ENCODE results near the gene SLC22A25.
"Not testable (repeated sequence)": the region's sequence is repeated elsewhere in the genome, so short reads cannot be mapped to it uniquely, and the experiment has no call there.

Gene SLC22A25

DNA sequence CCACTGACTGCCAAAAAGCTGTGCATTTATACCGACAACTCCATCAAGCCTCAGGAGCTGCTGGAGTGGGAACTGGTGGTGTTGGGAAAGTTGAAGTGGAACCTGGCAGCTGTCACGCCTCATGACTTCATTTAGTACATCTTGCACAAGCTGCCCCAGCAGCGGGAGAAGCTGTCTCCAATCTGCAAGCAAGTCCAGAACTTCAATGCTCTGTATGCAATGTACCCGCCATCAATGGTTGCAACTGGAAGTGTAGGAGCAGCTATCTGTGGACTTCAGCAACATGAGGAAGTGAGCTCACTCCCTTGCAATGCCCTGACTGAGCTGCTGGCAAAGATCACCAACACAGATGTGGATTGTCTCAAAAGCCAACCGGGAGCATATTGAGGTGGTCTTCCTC is at the start of gene SLC22A25:
Gene SLC22A25, minus strand, starts transcription at position 67 of the 400 bp plus-strand sequence. CDS start 13,947 bp downstream, outside the sequence.
- no peak for DNase-seq

GRCh38 chr11:63290285-63290684 is 46.9 kb upstream of the SLC22A25 start:
- DNase-seq, result no peak

DNA sequence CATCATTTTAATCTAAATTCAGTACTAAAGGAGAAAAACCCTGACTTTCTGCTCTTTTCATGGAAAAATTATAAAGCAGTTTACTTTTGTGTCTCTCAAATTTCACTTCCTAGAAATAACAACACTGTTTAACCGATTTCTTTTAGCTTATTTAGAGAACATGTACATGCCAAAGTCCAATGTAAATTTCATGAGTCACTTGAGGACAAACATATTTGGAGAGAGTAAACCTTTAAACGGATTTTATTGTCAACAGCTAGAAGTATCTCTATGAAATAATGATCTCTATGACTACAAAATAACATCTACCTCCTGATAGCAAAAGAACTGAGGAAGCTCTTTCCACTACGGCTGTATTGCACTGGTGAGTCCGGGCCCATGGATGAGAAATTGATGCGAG is 46.3 kb upstream of the SLC22A25 start:
- DNase-seq, result no peak

GRCh38 chr11:63282579-63282978 is 39.2 kb upstream of the SLC22A25 start:
- DNase-seq, result no peak

GRCh38 chr11:63280920-63281319 is 37.5 kb upstream of the SLC22A25 start:
- DNase-seq, result no peak

DNA sequence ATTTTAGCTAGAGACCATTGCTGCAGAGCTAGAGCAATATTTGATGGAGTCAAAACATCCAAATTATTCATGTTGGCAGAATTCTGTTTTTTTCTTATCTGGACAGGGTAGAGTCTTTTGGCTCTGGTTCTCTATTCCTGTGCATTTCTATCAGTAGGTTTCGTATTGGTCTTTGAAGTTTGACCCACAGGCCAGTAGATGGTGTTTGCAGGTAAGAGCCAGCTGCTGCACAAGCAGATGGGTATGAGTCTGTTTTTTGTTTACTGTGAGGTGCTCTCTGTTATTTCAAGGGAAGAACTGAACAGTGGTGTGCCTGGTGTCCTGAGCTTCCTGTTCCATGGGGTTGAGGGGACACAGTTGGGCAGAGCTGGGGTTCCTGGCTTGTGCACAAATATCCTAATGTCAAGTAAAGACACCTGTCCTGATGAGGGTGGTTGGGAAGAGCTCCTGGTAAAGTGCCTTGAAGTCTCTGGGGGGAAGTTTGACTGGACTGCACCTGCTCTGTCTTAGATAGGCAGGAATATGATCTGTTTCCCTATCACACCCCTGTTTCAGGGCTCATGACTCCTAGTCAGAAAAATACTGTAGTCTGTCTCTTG is 34.0 kb upstream of the SLC22A25 start:
- DNase-seq, result no peak

DNA sequence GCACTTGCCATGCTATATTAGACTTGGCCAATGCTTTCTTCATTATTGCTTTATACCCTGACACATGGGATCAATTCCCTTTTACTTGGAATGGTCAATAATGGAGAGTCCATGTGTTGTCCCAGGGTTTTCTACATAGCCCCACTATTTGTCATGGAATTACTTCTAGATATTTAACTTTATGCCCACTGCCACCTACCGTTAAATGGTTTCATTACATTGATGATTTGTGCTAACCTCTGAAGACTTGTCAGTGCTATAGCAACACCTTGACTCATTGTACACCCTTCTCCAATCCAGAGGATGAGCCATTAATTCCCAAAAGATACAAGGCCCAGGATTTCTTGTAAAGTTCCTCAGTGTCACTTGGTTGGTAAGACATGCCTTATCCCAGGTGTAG is 31.4 kb upstream of the SLC22A25 start:
- DNase-seq, result no peak

DNA sequence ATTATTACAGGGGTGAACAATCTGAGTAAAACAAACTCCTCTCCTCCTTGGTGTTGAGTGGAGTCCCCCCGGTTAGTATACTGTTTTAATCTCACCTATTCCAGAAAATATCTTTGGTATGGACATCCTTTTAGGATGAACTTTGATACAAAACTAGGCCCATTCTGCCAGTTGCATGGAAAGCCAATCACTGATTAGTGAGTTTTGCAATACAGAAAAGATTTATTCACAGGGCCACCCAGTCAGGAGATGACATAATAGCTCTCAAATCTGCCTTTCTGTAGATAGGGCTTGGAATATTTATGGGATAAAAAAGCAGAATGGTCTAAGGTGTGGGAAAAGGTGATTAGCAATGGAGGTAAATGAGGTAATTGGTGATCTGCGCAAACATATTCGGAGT is 30.3 kb upstream of the SLC22A25 start:
- DNase-seq, result no peak

- no peak for DNase-seq
Measured at GRCh38 chr11:63262547-63262946, 19.1 kb upstream of the SLC22A25 start.

DNA sequence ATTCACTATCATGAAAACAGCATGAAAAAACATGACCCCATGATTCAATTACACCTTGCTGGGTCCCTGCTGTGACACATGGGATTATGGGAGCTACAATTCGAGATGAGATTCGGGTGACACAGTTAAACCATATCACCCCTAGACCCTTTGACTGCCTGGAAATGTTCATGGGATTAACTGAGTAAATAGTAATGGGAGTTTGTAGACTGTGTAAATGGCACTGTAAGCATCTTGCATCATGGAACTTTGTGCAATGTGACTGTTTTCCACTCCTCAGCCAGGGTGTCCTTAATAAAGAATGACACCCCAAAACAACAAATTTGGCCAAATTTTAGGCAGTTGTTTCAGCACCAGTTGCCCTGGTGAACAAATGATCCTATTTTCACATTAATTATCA is 7.9 kb upstream of the SLC22A25 start:
- DNase-seq, result no peak

DNA sequence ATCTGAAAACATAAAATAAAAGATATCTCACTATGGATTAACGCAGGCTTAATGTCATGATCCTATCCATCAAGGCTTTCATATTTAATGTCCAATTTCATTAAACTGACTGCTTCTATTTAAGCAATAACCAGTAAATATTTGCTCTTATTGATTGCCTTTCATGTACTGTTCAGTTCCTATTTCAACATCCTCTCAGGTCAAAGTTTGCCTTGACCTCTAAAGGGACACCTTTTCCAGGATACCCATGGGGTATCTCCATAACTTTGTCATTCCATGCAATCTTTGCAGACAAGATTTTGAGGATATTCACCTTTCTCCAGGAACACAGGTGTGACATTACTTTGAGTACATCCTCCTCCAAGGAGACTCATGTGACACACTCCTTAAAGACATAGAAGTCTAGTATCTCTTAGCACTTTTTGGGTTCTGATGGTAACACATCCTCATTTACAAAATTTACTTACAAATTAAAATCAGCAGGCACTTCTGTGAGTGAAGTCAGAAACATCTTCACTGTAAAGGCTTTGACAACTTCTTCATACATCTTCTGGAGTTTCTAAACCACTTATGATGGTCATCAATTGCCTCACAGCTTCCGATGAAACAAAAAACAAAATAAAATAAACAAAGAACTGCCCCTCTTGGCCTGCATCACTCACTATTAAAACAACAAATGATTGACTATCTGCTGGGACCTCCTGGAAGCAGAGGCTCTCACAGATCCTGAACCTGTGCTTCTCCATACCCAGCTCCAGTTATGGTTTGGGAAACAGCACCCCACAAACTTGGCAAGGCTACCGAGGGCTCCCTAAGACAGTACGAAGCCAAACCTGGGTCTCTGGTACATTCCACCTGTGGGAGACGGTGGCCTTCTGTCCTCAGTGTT is 7.0 kb upstream of the SLC22A25 start:
- DNase-seq, result no peak

- no peak for DNase-seq
Measured at GRCh38 chr11:63248966-63249365, 5.6 kb upstream of the SLC22A25 start.

- not testable (repeated sequence) for DNase-seq
Measured at GRCh38 chr11:63247237-63248002, 4.0 kb upstream of the SLC22A25 start.

DNA sequence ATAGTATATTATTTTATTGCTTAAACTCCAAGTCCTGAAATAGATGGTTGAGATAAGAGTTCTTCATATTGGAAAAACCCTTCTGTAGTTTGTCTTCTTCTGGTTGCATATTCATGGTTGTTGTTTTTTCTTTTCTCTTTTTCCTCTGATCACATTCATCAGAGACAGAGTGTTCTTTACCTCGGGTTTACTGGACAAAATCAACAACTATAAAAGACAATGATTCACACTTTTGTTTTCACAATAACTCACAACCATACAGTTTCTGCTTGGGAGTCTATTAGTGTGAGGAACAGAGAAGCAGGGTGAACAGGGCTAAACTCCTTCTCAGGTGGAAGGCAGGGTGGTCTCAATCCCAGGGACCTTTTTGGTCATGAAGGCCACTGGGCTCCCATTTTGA is 2.6 kb upstream of the SLC22A25 start:
- DNase-seq, result no peak

GRCh38 chr11:63244862-63245261 is 1.5 kb upstream of the SLC22A25 start:
- no peak for DNase-seq

DNA sequence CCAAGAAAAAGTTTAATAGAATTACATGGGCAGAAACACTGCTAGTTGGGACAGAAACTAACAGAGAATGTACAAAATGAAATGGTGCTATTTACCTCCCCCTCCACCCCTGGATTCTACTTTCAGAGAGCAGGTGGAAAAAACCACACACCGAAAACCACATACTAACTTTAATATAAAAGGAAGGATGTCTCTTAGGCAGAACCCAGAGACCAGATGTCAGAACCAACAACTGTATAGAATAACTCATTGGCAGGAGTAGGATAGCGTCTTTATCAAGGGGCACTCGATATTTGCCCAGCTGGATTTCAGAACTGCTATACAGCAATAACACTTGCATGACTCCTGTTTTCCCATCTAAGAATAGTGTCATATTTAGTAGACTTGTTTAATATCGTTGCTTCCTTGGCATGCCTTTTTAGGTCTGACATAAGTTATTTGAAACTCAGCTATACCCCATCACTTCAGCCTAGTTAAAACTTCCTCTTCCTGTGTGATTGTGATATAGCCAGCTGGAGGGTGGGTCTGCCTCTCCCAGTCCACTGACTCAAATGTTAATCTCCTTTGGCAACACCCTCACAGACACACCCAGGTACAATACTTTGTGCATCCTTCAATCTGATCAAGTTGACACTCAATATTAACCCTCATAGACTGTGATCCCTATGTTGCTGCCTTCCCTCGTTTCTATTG is 1.2 kb downstream of the SLC22A25 start:
- no peak for DNase-seq

- no peak for DNase-seq
Measured at GRCh38 chr11:63240791-63241379, 2.5 kb downstream of the SLC22A25 start.

- no peak for DNase-seq
Measured at GRCh38 chr11:63240098-63240497, 3.3 kb downstream of the SLC22A25 start.

- DNase-seq, result no peak
Measured at GRCh38 chr11:63239254-63239653, 4.1 kb downstream of the SLC22A25 start.

- no peak for DNase-seq
Measured at GRCh38 chr11:63237413-63237812, 6.0 kb downstream of the SLC22A25 start.

GRCh38 chr11:63235471-63236461 is 7.6 kb downstream of the SLC22A25 start:
- DNase-seq, result not testable (repeated sequence)
